GM23338 (cell line): Measurements from ENCODE around the gene SLAMF8. TPM values are rescaled to one million over a fixed set of nuclear protein-coding genes. Genes with fewer than 3 reads are reported as not detected.

Source experiments
- ATAC-seq: fragments of 200-7000 bp; cut with Tn5 transposase; 3 replicates; pipeline ENCODE4 v1.9.1; 2020
- DNase-seq: peaks from one replicate; pipeline ENCODE4 v3.0.0-alpha.2; 2015; ENCODE audit warnings: low spot score
- H2AFZ ChIP-seq: fragments of 200-600 bp; sonication (generic); 2 replicates; pipeline ENCODE4 v1.8.0; 2016; ENCODE audit warnings: antibody characterized with exemption, mild to moderate bottlenecking, moderate library complexity
- H3F3A ChIP-seq: fragments of 200-600 bp; sonication (generic); replicated peaks from 2 replicates; pipeline ENCODE4 v1.8.0; 2017; ENCODE audit warnings: antibody characterized with exemption, mixed run types, low read depth
- H3K27ac ChIP-seq: fragments of 200-600 bp; sonication (generic); 2 replicates; pipeline ENCODE4 v1.6.1; 2016; ENCODE audit warnings: low read depth
- H3K27me3 ChIP-seq: fragments of 200-600 bp; sonication (generic); 2 replicates; pipeline ENCODE4 v1.8.0; 2016; ENCODE audit warnings: mild to moderate bottlenecking, mixed run types, moderate library complexity; ENCODE audit not compliant: insufficient read depth
- H3K36me3 ChIP-seq: fragments of 200-600 bp; sonication (generic); 2 replicates; pipeline ENCODE4 v1.8.0; 2016; ENCODE audit warnings: mild to moderate bottlenecking; ENCODE audit not compliant: insufficient read depth
- H3K4me1 ChIP-seq: fragments of 200-600 bp; sonication (generic); 2 replicates; pipeline ENCODE4 v1.8.0; 2016; ENCODE audit warnings: mild to moderate bottlenecking, moderate library complexity; ENCODE audit not compliant: insufficient read depth
- H3K4me2 ChIP-seq: fragments of 200-600 bp; sonication (generic); 2 replicates; pipeline ENCODE4 v1.7.1; 2017; ENCODE audit warnings: mixed run types
- H3K4me3 ChIP-seq: fragments of 200-600 bp; sonication (generic); 2 replicates; pipeline ENCODE4 v1.6.1; 2016; ENCODE audit warnings: mixed run types
- H3K79me2 ChIP-seq: fragments of 200-600 bp; sonication (generic); replicated peaks from 2 replicates; pipeline ENCODE4 v1.8.0; 2017; ENCODE audit warnings: mild to moderate bottlenecking; ENCODE audit not compliant: insufficient read depth
- H3K9me2 ChIP-seq: fragments of 200-600 bp; sonication (generic); 2 replicates; pipeline ENCODE4 v1.8.0; 2017; ENCODE audit not compliant: insufficient read depth
- H4K20me1 ChIP-seq: fragments of 200-600 bp; sonication (generic); replicated peaks from 2 replicates; pipeline ENCODE4 v1.8.0; 2017; ENCODE audit warnings: mild to moderate bottlenecking; ENCODE audit not compliant: insufficient read depth
- H3K27ac Mint-ChIP-seq: 2 replicates; pipeline ENCODE4 v1.8.0; 2020; ENCODE audit warnings: inconsistent platforms, mild to moderate bottlenecking, moderate library complexity, mixed read lengths
- H3K27me3 Mint-ChIP-seq: 3 replicates; pipeline ENCODE4 v1.8.0; 2022; ENCODE audit warnings: low read depth, mild to moderate bottlenecking, moderate library complexity, mixed read lengths, inconsistent platforms; ENCODE audit not compliant: insufficient read depth, poor library complexity
- H3K36me3 Mint-ChIP-seq: 3 replicates; pipeline ENCODE4 v1.8.0; 2021; ENCODE audit warnings: low read depth, mild to moderate bottlenecking, inconsistent platforms, moderate library complexity, mixed read lengths
- H3K4me1 Mint-ChIP-seq: 3 replicates; pipeline ENCODE4 v1.8.0; 2020; ENCODE audit warnings: mild to moderate bottlenecking, inconsistent platforms, mixed read lengths
- H3K4me3 Mint-ChIP-seq: 3 replicates; pipeline ENCODE4 v1.8.0; 2021; ENCODE audit warnings: moderate library complexity, mild to moderate bottlenecking, inconsistent platforms, mixed read lengths
- H3K9me3 Mint-ChIP-seq: 3 replicates; pipeline ENCODE4 v1.8.0; 2020; ENCODE audit warnings: moderate library complexity, mild to moderate bottlenecking, inconsistent platforms, mixed read lengths
- CREB1 ChIP-seq: fragments of 250-450 bp; sonication (Bioruptor Pico); IDR thresholded peaks from 2 replicates; pipeline ENCODE4 v1.5.0; 2020; ENCODE audit warnings: low read depth, mild to moderate bottlenecking, moderate library complexity
- CTCF ChIP-seq, 2 experiments: fragments of 200-600 bp in 1 of 2; sonication (generic) in 1 of 2; conservative IDR thresholded peaks; 2 replicates each; pipeline versions ENCODE4 v1.5.1 to v1.6.1; 2016 to 2017; ENCODE audit warnings: antibody characterized with exemption in 2 of 2, low read depth in 2 of 2, mild to moderate bottlenecking in 2 of 2, moderate library complexity in 1 of 2
- ETS1 ChIP-seq: IDR thresholded peaks from 2 replicates; pipeline ENCODE4 v1.6.1; 2016; ENCODE audit warnings: antibody characterized with exemption
- EZH2 ChIP-seq: fragments of 200-600 bp; sonication (generic); IDR thresholded peaks from one replicate; pipeline ENCODE4 v1.8.0; 2017; ENCODE audit warnings: antibody characterized with exemption, mild to moderate bottlenecking, low read depth; ENCODE audit not compliant: unreplicated experiment
- EZH2phosphoT487 ChIP-seq: fragments of 200-600 bp; sonication (generic); IDR thresholded peaks from one replicate; pipeline ENCODE4 v1.8.1; 2018; ENCODE audit warnings: antibody characterized with exemption; ENCODE audit not compliant: unreplicated experiment
- JUNB ChIP-seq: IDR thresholded peaks from one replicate; pipeline ENCODE4 v1.6.1; 2016; ENCODE audit warnings: antibody characterized with exemption; ENCODE audit not compliant: unreplicated experiment
- NANOG ChIP-seq: IDR thresholded peaks from 2 replicates; pipeline ENCODE4 v1.6.1; 2016; ENCODE audit warnings: antibody characterized with exemption, borderline replicate concordance
- POLR2AphosphoS5 ChIP-seq: IDR thresholded peaks from 2 replicates; pipeline ENCODE4 v1.6.1; 2016; ENCODE audit warnings: antibody characterized with exemption, low read depth
- REST ChIP-seq: IDR thresholded peaks from one replicate; pipeline ENCODE4 v1.6.1; 2018; ENCODE audit warnings: antibody characterized with exemption; ENCODE audit not compliant: unreplicated experiment
- STAT1 ChIP-seq: IDR thresholded peaks from one replicate; pipeline ENCODE4 v1.6.1; 2016; ENCODE audit warnings: antibody characterized with exemption; ENCODE audit not compliant: unreplicated experiment
- ZNF114 ChIP-seq: fragments of 250-450 bp; sonication (Bioruptor Pico); IDR thresholded peaks from 2 replicates; pipeline ENCODE4 v1.5.0; 2020; ENCODE audit warnings: mild to moderate bottlenecking, moderate library complexity
- ZNF331 ChIP-seq: fragments of 250-450 bp; sonication (Bioruptor Pico); IDR thresholded peaks from 2 replicates; pipeline ENCODE4 v1.5.0; 2020; ENCODE audit warnings: low read depth, mild to moderate bottlenecking, moderate library complexity
- ZNF462 ChIP-seq: fragments of 250-450 bp; sonication (Bioruptor Pico); IDR thresholded peaks from 2 replicates; pipeline ENCODE4 v1.5.0; 2020; ENCODE audit warnings: mild to moderate bottlenecking, moderate library complexity
- polyA plus RNA-seq: library from polyadenylated mRNA; unstranded; fragments of >200 nt; fragmentation: Nextera tagmentation; extraction: Ambion mirVana; gene quantifications from 2 replicates; pipeline ENCODE4 v1.2.1, GENCODE V29; 2016
- total RNA-seq: library from RNA; depleted of rRNA; stranded (reverse); fragments of >200 nt; shearing (Covaris generic); gene quantifications from 2 replicates; pipeline ENCODE4 v1.2.3, GENCODE V29; 2014

Gene SLAMF8
- total and polyA plus RNA-seq, 2 experiments from 2014 or later: not detected

- no peaks in the 10 kb centered on the region for H3F3A ChIP-seq
- H3K4me3 ChIP-seq: no peak overlapping the region
- DNase-seq (no peak), ATAC-seq (no peak)
- H3K36me3 ChIP-seq: no peaks in the 10 kb centered on the region
- Mint-ChIP-seq H3K9me3 (no peaks in the 10 kb centered on the region), H3K27ac (no peak overlapping the region), H3K27me3 (peaks cover 3% of the 10 kb centered on the region), H3K36me3 (no peaks in the 10 kb centered on the region), H3K4me1 (peaks cover 6% of the 10 kb centered on the region), H3K4me3 (no peak overlapping the region)
- TF ChIP-seq CREB1 (no peak), EZH2phosphoT487 (no peak), ZNF114 (no peak), STAT1 (no peak), EZH2 (no peak), JUNB (no peak), ZNF462 (no peak), NANOG (no peak), CTCF (conservative IDR thresholded peaks at IDR 0.05; ENCODE audit: low read depth in 2 of 2) (no peak), POLR2AphosphoS5 (no peak), ETS1 (no peak), ZNF331 (CRISPR knock-in tag) (no peak), REST (no peak)
- no peak overlapping the region for H3K27ac ChIP-seq
- H3K79me2 ChIP-seq: no peaks in the 10 kb centered on the region
- no peak overlapping the region for H3K4me2 ChIP-seq
- H4K20me1 ChIP-seq: no peaks in the 10 kb centered on the region
- no peaks in the 10 kb centered on the region; the same call in 1 of the 2 replicates for H3K9me2 ChIP-seq
- H3K27me3 ChIP-seq: no peaks in the 10 kb centered on the region
- H2AFZ ChIP-seq: no peak overlapping the region
- no peaks in the 10 kb centered on the region; the same call in 1 of the 2 replicates for H3K4me1 ChIP-seq
These were observed 19.3 kb downstream of the SLAMF8 start for GRCh38 chr1:159845751-159846629.
